GM21723 (cell line): ENCODE results near the gene PER2.

Source experiments
- ATAC-seq: cut with Tn5 transposase; IDR thresholded peaks from one replicate; pipeline ENCODE4 v1.9.1; 2021; ENCODE audit warnings: mild to moderate bottlenecking, moderate library complexity; ENCODE audit not compliant: unreplicated experiment

The PER2 gene

DNA sequence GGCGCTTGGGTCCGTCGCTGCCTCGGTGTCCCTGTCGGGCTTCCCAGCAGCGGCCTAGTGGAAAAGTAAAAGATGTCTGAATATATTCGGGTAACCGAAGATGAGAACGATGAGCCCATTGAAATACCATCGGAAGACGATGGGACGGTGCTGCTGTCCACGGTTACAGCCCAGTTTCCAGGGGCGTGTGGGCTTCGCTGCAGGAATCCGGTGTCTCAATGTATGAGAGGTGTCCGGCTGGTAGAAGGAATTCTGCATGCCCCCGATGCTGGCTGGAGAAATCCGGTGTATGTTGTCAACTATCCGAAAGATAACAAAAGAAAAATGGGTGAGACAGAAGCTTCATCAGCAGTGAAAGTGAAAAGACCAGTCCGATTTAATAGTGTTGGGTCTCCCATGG lies 56.6 kb downstream of the PER2 start:
- no peak for ATAC-seq

DNA sequence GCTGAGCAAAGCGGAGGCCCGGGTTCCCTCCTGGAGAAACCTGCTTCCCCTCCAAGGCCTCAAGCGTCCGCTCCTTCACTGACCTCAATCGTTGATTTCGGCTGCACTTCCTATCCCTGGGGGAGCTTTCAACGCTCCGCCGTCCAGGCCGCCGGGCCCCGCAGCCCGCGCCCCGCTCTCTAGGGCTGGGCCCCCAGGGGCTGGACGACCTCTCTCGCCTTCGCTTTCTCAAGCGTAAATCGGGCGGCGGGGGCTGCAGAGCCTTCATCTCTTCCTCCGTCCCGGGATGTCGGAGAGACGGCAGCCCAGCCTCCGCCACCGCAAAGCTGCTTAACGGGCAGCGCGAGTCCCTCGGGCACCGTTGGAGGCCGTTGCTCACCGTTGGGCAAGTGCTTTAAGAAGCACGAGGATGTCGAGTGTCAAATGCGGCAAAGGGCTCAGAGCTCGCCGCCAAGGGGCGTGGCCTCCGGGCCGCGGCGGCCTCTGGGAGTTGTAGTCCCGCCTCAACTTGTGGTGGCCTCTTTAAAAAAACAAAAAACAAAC lies 57.1 kb downstream of the PER2 start:
- peak; percentile 56 for ATAC-seq

DNA sequence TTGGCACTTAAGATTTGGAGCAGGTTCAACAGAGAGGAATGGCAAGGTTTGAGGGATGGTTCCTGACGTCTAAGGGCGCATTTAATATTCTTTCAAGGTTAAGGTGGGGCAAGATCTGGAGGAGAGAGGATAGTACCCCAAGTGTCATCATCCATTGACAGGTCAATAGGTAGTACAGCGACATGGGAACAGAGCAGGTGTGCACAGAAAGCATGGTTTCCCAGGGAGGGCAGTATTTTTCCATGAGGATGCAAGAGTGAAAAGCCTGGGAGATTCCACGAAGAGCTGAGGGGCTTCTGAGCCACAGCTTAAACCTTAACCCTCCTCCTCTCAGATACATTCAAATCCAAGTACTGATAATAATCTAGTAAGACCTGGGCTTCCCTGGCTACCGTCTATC lies 57.7 kb downstream of the PER2 start:
- ATAC-seq: no peak

GRCh38 chr2:238228700-238229099 lies 59.7 kb downstream of the PER2 start:
- no peak for ATAC-seq

DNA sequence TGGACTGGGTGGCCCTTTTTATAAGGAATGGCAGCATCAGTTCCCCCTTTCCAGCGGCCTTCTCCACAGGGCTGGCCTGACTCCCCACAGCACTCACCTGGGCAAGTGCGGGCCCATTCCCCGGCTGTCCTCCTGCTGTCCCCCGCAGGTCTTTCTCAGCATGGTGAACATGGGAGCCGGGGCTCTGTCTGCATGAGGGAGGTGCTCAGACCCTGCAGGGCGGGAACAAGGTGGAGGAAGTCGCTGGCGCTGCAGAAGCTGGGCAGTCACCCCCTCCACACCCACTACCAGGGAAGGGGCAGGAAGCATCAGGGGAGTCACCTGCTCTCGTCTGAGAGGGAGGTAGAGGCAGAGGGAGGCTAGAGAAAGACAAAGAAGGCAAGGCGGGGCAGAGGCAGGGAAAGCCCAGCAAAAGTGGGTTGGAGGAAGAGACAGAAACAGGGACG lies 60.8 kb downstream of the PER2 start:
- ATAC-seq: no peak

DNA sequence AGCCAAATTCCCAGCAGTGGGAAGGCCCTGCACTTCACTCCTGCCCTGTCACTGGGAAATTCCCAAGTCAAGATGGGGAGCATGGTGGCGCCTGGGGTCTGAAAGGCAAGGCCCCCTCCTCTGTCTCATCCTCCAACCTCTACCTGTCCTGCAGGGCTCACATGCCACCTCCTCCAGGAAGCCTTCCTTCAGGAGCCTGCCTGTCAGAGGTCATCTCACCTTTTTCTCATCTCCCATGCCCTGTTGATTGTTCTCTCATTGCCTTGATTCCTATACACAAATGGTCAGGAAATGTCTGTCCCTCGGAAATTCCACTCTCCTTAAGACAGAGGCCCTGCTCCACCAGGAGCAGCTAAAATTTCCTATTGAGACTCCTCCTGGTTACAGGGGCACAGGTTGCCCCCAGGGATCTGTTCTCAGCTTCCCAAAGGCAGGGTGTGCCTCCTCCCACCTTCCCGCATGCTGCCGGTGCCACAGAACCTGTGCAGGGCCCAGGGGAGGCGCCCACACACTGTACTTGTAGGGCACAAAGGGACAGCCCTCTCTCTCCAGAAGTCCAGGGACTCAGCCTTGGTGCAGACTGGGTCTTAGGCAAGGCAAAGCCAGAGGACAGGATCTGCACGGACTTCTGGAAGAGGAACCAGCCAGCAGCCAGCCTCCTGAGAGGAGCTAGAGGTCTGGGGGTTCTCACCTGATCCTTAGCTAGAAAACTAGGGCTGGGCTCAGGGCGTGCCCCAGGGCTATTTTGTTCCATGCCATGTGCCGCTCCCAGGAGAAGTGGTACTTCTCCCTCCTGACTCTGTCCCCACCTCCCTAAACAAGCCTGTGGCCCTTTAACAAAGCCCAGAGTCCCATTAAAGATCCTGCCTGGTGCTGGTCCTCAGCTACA lies 61.5 kb downstream of the PER2 start:
- no peak for ATAC-seq

DNA sequence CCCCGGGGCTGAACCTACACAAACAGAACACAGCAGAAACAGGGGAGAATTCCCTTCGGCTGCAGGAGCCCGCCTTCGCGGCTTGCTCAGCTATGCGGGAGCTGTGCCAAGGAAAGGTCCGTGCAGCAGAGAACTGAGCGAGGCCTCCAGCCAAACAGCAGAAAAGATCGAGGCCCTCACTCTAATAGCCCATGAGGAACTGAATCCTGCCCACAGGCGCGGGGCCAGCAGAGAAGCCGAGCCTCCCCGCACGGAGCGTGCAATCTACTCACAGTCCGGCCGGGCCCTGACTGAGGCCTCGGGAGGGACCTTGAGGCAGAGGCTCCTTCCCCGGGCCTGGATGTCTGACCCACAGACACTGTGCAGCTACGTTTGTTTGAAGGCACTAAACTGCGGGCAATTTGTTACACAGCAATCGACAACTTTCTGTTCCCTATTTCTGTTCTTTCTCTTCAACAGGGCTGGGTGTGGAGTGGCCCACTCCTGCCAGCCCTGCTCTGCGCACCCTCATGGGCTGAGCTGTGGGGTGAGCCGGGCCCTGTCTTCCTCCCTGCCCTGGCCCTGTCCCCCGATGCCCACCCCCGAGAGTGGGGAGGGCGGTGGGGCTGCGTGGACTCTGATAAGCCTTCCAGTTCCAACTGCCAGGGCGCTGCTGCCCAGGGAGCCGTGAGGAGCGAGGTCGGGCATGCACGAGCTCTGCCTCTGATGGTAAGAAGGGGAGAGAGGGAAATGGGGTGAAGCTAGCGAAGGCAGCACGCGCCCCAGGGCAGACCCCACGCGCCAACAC lies 62.3 kb downstream of the PER2 start:
- ATAC-seq: no peak

DNA sequence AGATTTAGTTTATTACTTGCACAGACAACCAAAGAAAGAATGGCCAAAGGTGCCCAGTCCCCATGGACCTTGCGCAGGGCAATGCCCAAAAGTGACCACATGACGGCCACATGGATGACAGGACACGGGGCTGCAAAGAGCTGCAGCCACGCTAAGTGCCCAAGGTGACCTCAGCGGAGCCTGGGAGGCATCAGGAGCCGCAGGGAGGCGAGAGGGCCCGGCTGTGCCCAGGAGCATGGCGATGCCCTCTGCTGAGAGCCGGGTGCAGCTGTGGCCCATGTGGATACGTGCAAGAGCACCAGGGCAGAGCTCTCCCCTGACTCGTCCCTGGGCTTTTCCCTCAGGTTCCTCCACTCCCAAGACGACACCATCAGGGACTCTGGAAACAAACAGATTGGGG lies 63.3 kb downstream of the PER2 start:
- no peak for ATAC-seq

- ATAC-seq: no peak
Observed at GRCh38 chr2:238224356-238225035, 63.9 kb downstream of the PER2 start.

DNA sequence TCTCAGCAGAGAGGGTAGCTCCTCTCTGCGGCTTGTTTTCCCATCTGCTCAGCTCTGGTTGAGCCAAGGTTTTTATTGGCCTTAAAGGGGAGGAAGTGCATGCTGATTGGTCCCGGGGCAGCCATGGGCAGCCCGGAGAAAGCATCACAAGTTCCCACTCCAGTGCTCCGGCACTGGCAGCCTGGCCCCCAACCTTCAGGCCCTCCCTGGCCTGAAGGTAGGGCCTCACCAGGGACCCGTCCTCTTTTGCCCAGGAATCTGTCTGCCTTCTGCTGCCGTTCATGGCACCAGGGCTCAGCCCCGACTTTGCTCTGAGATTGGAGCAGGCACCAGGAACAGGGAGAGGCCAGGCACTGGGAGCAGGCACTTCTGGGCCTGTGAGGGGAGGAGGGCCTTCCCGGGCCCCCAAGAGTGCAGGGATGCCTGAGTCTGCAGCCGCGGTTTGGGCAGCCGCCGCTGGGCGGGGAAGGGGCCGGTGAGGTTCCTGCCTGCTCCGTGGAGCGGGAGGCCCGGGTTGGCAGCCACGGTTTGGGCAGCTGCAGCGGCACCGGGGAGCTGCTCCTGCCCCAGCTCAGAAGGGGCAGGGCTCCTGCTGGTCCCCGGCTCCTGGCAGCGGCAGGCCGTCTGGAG lies 67.4 kb downstream of the PER2 start:
- no peak for ATAC-seq

DNA sequence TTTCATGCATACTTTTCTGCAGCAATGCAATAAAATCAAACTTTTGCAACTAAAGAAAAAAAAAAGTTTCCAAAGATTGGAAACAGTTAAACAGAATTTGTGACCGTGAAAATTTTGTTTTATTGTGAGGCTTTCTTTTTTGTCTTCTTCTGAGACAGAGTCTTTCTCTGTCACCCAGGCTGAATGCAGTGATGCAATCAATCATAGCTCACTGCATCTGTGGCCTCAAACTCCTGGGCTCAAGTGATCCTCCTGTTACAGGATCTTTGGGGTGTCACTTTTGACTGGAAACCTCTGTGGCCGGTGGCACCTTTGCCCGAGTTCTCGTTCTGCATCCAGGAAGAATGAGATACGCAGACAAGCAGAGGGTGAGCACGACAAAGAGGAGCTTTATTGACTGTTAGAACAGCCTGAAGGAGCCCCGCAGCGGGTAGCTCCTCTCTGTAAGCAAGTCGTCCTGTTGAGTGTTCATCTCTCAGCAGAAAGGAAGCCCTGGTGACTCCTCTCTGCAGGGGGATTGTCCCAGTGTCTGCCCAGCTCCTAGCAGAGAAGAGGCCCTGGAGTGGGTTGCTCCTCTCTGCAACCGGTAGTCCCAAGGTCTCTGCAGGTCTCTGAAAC lies 68.0 kb downstream of the PER2 start:
- ATAC-seq: no peak

GRCh38 chr2:238216651-238217184 lies 71.7 kb downstream of the PER2 start:
- ATAC-seq: no peak

DNA sequence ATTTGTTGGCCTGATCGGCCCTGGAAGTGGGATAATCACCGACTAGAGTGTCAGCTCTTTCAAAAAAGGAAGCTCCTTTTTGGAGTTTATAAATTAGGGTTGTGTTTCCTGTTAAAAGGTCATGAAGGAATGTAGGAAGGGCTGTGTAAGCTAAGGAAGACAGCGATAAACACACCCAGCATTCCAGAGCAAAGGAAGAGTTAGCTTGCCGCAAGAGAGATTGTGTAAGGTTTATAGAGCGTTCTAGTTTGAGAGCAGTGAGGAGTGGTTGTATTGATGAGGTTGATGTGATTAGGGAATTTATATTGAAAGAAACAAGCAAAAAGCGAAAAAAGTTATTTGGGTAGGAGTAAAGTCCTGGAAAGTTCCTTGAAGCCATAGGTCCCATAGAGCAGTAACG lies 81.4 kb downstream of the PER2 start:
- ATAC-seq: no peak

- peak; percentile 14 for ATAC-seq
Observed at GRCh38 chr2:238203973-238204683, 84.3 kb downstream of the PER2 start.

DNA sequence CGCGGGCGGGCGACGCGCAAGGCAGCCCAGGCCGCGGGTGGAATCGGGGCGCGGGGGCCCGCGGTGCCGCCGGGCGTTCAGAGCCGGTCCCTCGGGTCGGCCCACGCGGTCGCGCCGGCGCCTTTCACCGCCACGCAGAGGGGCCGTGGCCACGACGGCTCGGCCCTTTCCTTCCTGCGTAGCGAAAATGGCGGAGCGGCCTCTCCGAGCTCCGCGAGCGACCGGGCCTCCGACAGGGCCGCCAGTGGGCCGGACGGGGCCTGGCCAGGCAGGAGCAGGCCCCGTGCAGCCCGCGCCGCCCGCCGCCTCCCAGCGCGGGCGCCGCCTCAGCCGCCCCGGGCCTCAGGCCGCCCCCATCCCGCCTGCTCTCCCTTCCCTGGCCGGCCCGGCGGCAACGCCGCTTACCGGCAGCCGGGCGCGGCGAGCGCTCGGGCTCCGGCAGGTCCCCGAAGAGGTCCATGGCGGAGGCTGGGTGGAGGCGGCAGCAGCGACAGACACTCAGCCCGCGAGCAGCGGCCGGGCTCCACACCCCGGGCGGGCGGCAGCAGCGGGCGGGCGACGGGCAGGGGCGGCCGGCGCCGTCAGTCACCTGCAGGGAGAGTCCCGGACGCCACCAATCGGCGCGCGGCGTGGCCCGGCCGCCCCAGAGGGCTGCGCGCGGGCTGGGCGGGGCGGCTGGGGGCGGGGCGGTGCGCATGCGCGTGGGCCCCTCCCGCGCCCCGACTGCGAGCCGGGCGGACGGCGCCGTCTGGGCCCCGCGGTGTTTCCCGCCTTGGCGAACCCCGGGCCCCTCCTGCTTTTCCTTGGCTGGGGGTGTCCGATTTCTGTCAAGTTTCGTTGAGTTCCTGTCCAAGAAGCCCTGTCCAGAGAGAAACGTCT lies 85.1 kb downstream of the PER2 start, which contains the start of gene ILKAP:
Gene ILKAP (minus strand): TSS at position 602 of the 879 bp plus-strand sequence. CDS start 142 bp downstream, at position 460.
- ATAC-seq: peak; percentile 95

GRCh38 chr2:238202326-238203093 lies 85.9 kb downstream of the PER2 start:
- ATAC-seq: peak; percentile 12
